Pancreas (tissue), 10 donors: Measurements from ENCODE around the gene AIDA. TPM values are rescaled to one million over a fixed set of nuclear protein-coding genes. Genes with fewer than 3 reads are reported as not detected.

Experiments
- ATAC-seq, 4 donors: fragments of 200-7000 bp; cut with Tn5 transposase; one replicate each; pipeline versions ENCODE4 v1.8.0 to v1.9.1; 2020; ENCODE audit warnings: mild to moderate bottlenecking in 4 of 4, moderate library complexity in 4 of 4
- DNase-seq, 6 donors: peaks; one replicate each; pipeline ENCODE4 v3.0.0-alpha.2; 2020
- FAIRE-seq: peaks from 2 replicates; lab custom pipeline; 2012; peaks lifted over from hg19 to GRCh38; lab: Jason Lieb, UNC
- H3K27ac ChIP-seq, 4 donors: fragments of 200-600 bp; sonication (generic); 1 replicate in 3 of 4; 2 replicates in 1 of 4; pipeline versions ENCODE4 v1.5.0 to v1.8.0; 2020
- H3K27me3 ChIP-seq, 4 donors: fragments of 200-600 bp; one replicate each; pipeline ENCODE4 v1.8.0; 2021
- H3K36me3 ChIP-seq, 3 donors: fragments of 200-600 bp; sonication (generic) in 1 of 3; one replicate each; pipeline versions ENCODE4 v1.5.0 to v1.8.0; 2020 to 2021
- H3K4me1 ChIP-seq, 3 donors: fragments of 200-600 bp; one replicate each; pipeline ENCODE4 v1.8.0; 2021
- H3K4me3 ChIP-seq, 4 donors: fragments of 200-600 bp; sonication (generic) in 2 of 4; one replicate each; pipeline versions ENCODE4 v1.5.0 to v1.8.0; 2020 to 2021
- H3K9me3 ChIP-seq, 4 donors: fragments of 200-600 bp; one replicate each; pipeline ENCODE4 v1.8.0; 2021
- CTCF ChIP-seq, 4 donors: fragments of 200-600 bp; sonication (generic) in 3 of 4; IDR thresholded peaks; one replicate each; pipeline versions ENCODE4 v1.5.0 to v1.8.0; 2021; ENCODE audit warnings: antibody characterized with exemption in 4 of 4
- WGBS, 2 donors: extraction: QIAGEN DNeasy Blood & Tissue Kit; methylation state at CpG; one replicate each; pipeline ENCODE4 v1.1.7; 2013; 5-methylcytosine and 5-hydroxymethylcytosine counted together
- intact Hi-C, 3 donors: fragments of 100-400 bp; cut with DNase I; formaldehyde crosslinking; loops; one replicate each; pipeline versions ENCODE4 v1.11.1 to v1.14.2; 2022
- polyA plus RNA-seq, 2 donors: library from polyadenylated mRNA; stranded (reverse); fragments of 200-250 nt; gene quantifications; one replicate each; pipeline ENCODE4 v1.2.3, GENCODE V29; 2013
- total RNA-seq, 6 donors: library from RNA; stranded (reverse); fragmentation: NEBNext Ultra II Directional in 4 of 6; extraction: Animal tissue kit (Norgen Biotek cat#: 25700) in 4 of 6; gene quantifications; one replicate each; pipeline versions ENCODE4 v1.2.1 to v1.2.4, GENCODE V29; 2021 to 2023
- donor health status: healthy with polysubstance abuse.
- donor health status: DM: no; HTN: no; CAD: no; lungs with moderate emphysema.
- donor health status: DM: no; HTN: no; CAD: no.
- donor health status: control.
- donor health status: control.
- donor health status: Bipolar disorder and iron deficiency.
- donor health status: DM: yes; HTN: yes; CAD: no.
- donor health status: DM: no; HTN: no; CAD: no.
- donor health status: DM: no; HTN: no; CAD: no.
- donor health status: DM: yes; HTN: yes; CAD: no.

Gene AIDA
- total and polyA plus RNA-seq, 8 donors: 20.1 to 41.9 (median 26.0) TPM

DNA sequence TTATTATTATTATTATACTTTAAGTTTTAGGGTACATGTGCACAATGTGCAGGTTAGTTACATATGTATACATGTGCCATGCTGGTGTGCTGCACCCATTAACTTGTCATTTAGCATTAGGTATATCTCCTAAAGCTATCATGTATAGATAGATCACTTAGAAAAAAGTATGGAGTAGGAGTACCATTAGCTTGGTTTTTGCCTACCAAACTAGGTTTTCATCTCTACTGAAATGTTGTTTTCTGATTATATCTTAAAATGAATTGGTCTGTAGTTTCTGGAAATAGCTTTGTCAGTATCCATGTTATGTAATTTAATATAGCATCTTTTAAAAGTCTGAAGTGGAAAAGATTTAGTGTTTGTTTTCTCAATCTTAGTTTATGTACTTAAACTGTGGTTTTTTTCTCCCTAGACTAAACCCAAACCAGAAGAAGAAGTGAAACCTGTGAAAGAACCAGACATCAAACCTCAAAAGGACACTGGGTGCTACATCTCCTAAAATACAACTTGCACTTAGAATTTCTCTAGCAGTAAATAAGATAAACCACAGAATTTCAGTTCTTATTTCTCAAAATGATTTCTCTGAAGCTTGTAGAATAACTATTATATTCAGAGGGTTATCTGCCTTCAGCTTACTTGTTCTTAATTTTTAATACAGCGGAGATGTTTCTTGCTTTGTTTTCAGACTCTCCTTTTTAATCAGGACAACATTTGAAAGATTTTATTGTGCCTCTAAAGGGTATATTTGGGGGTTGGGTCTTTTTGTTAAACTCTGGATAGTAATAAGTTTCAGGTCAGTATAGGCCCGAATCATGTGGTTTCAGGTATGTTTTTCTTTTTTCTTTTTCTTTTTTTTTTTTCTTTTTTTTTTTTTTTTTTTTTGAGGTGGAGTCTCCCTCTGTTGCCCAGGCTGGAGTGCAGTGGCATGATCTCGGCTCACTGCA lies 20.2 kb upstream of the AIDA start:
- peak; percentile 34 for FAIRE-seq
- Histone ChIP-seq H3K36me3 (peaks cover 6 to 72% (median 24%) of the 10 kb centered on the region in 3 donors), H3K27me3 (no peaks in the 10 kb centered on the region), H3K4me3 (no peak overlapping the region), H3K27ac (no peak overlapping the region), H3K4me1 (no peaks in the 10 kb centered on the region), H3K9me3 (no peaks in the 10 kb centered on the region)
- WGBS, 2 donors: 92 to 96% methylated on average over 3 of the region's 3 CpGs
- peak in 1 of 4 donors; percentile 42 for ATAC-seq
- DNase-seq: no peak
- TF ChIP-seq CTCF (IDR thresholded peaks at IDR 0.05): no peak
- intact Hi-C loops: no loop called here

DNA sequence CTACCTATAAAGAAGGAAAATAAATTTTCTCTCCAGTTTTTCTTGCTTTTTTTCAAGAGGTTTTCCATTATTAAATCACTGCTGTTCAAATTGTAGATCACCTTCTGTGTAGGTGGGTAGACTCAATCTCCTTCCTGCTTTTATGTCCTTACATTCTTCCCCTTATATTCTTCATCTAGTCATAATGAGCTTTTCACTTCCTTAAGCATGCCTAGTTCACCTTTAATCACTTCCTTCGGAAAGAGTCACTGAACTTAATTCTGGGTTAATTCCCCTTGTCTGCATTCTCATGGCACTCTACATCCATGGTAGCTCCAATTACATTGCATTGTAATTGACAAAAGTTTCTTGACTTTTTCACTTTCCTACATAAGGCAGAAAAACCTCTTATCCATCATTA lies 18.6 kb upstream of the AIDA start:
- DNase-seq: no peak
- intact Hi-C loops: no loop called here
- Histone ChIP-seq H3K27ac (no peak overlapping the region), H3K4me1 (no peaks in the 10 kb centered on the region), H3K4me3 (no peak overlapping the region), H3K36me3 (peaks cover 9 to 87% (median 36%) of the 10 kb centered on the region in 3 donors), H3K9me3 (no peaks in the 10 kb centered on the region), H3K27me3 (no peaks in the 10 kb centered on the region)
- FAIRE-seq: no peak
- 90% methylated on average over 1 of the region's 1 CpG for WGBS, 2 donors
- ATAC-seq: no peak
- no peak for TF ChIP-seq CTCF (IDR thresholded peaks at IDR 0.05)

- DNase-seq (no peak), FAIRE-seq (no peak), ATAC-seq (no peak)
- no peaks in the 10 kb centered on the region for H3K4me1 ChIP-seq
- H3K27me3 ChIP-seq: no peaks in the 10 kb centered on the region
- no peak overlapping the region for H3K27ac ChIP-seq
- TF ChIP-seq CTCF (IDR thresholded peaks at IDR 0.05): no peak
- intact Hi-C loops: no loop called here
- peaks cover 9 to 97% (median 43%) of the 10 kb centered on the region in 3 donors for H3K36me3 ChIP-seq
- H3K9me3 ChIP-seq: no peaks in the 10 kb centered on the region
- 81 to 85% methylated on average over 1 of the region's 1 CpG for WGBS, 2 donors
- no peak overlapping the region for H3K4me3 ChIP-seq
These were observed 16.5 kb upstream of the AIDA start for GRCh38 chr1:222728746-222729145.

GRCh38 chr1:222716393-222716792 lies 4.1 kb upstream of the AIDA start:
- peaks cover 0 to 31% (median 14%) of the 10 kb centered on the region in 3 donors for H3K36me3 ChIP-seq
- DNase-seq (no peak), FAIRE-seq (no peak), ATAC-seq (no peak)
- no peak for TF ChIP-seq CTCF (IDR thresholded peaks at IDR 0.05)
- WGBS, 2 donors: 97 to 100% methylated on average over 2 of the region's 2 CpGs
- no peak overlapping the region for H3K27ac ChIP-seq
- intact Hi-C loops: no loop called here
- no peaks in the 10 kb centered on the region for H3K27me3 ChIP-seq
- H3K4me1 ChIP-seq: no peaks in the 10 kb centered on the region
- H3K4me3 ChIP-seq: no peak overlapping the region
- no peaks in the 10 kb centered on the region for H3K9me3 ChIP-seq
